Activated B cell treated with CpG ODN at 0.5 μM for 24 hours (primary cell): ENCODE results near the gene ST3GAL5. TPM values are rescaled to one million over a fixed set of nuclear protein-coding genes. Genes with fewer than 3 reads are reported as not detected.
"Not testable (repeated sequence)": the region's sequence is repeated elsewhere in the genome, so short reads cannot be mapped to it uniquely, and the experiment has no call there.

Experiments used
- ATAC-seq: fragments of 200-7000 bp; cut with Tn5 transposase; one replicate; pipeline ENCODE4 v1.10.0; 2021; ENCODE audit warnings: low read depth, mild to moderate bottlenecking, moderate library complexity
- CTCF ChIA-PET: fragments of 350-600 bp; sonication (Branson Sonifier 250); formaldehyde crosslinking; loops from one replicate; lab custom pipeline; 2021; ENCODE audit warnings: antibody characterized with exemption; lab: Charles Lee
- POLR2A ChIA-PET: fragments of 350-600 bp; sonication (Branson Sonifier 250); formaldehyde crosslinking; loops from one replicate; lab custom pipeline; 2021; ENCODE audit warnings: antibody characterized with exemption; lab: Charles Lee
- DNase-seq: peaks from one replicate; pipeline ENCODE4 v3.0.0; 2022
- H3K27ac Mint-ChIP-seq: one replicate; pipeline ENCODE4 v1.8.0; 2020; ENCODE audit warnings: mixed read lengths
- H3K27me3 Mint-ChIP-seq: one replicate; pipeline ENCODE4 v1.8.0; 2021; ENCODE audit warnings: mixed read lengths
- H3K36me3 Mint-ChIP-seq: one replicate; pipeline ENCODE4 v1.8.0; 2021; ENCODE audit warnings: low read depth, mixed read lengths
- H3K4me1 Mint-ChIP-seq: one replicate; pipeline ENCODE4 v1.8.0; 2021; ENCODE audit warnings: mixed read lengths
- H3K4me3 Mint-ChIP-seq: one replicate; pipeline ENCODE4 v1.8.0; 2020; ENCODE audit warnings: mild to moderate bottlenecking, mixed read lengths
- H3K9me3 Mint-ChIP-seq: one replicate; pipeline ENCODE4 v1.8.0; 2020; ENCODE audit warnings: mixed read lengths
- CTCF ChIP-seq: fragments of 200-600 bp; IDR thresholded peaks from one replicate; pipeline ENCODE4 v1.8.0; 2022; ENCODE audit warnings: antibody characterized with exemption, mild to moderate bottlenecking
- intact Hi-C: fragments of 100-400 bp; cut with micrococcal nuclease; formaldehyde crosslinking; loops from one replicate; pipeline ENCODE4 v1.15.1; 2024
- total RNA-seq: library from RNA; stranded (reverse); gene quantifications from 2 replicates; pipeline ENCODE4 v1.2.3, GENCODE V29; 2022

Gene ST3GAL5
- total RNA-seq, 1 donor from 2014 or later, result 70.7 TPM

- no peak overlapping the region for H3K4me3 Mint-ChIP-seq
- CTCF ChIA-PET, result interaction anchor here (1.0 kb wide), 1 partner anchor 73 kb away, joined by 4 read pairs; no protein-coding TSS in a partner anchor
- ATAC-seq, result no peak
- intact Hi-C loops, result no loop called here
- peaks cover 9% of the 10 kb centered on the region for H3K9me3 Mint-ChIP-seq
- peaks cover 8% of the 10 kb centered on the region for H3K4me1 Mint-ChIP-seq
- H3K27ac Mint-ChIP-seq, result no peak overlapping the region
- no peak for TF ChIP-seq CTCF
- peaks cover 4% of the 10 kb centered on the region for H3K36me3 Mint-ChIP-seq
- H3K27me3 Mint-ChIP-seq, result no peaks in the 10 kb centered on the region
- POLR2A ChIA-PET, result no interaction called here
- DNase-seq, result no peak
These were observed 12.4 kb upstream of the ST3GAL5 start for GRCh38 chr2:85901155-85901554.

GRCh38 chr2:85900366-85900765 lies 11.6 kb upstream of the ST3GAL5 start:
- Mint-ChIP-seq H3K27me3 (no peaks in the 10 kb centered on the region), H3K4me1 (peaks cover 8% of the 10 kb centered on the region), H3K36me3 (peaks cover 4% of the 10 kb centered on the region), H3K27ac (no peak overlapping the region), H3K4me3 (no peak overlapping the region), H3K9me3 (peaks cover 9% of the 10 kb centered on the region)
- ATAC-seq (no peak), DNase-seq (no peak)
- ChIA-PET CTCF (no interaction called here), POLR2A (no interaction called here)
- intact Hi-C loops, result no loop called here
- no peak for TF ChIP-seq CTCF

- no peak overlapping the region for H3K4me3 Mint-ChIP-seq
- H3K27ac Mint-ChIP-seq, result no peak overlapping the region
- no peak for DNase-seq
- TF ChIP-seq CTCF, result no peak
- H3K27me3 Mint-ChIP-seq, result no peaks in the 10 kb centered on the region
- POLR2A ChIA-PET, result no interaction called here
- peaks cover 12% of the 10 kb centered on the region for H3K9me3 Mint-ChIP-seq
- CTCF ChIA-PET, result interaction anchor here (1.4 kb wide), 1 partner anchor 72 kb away, joined by 3 read pairs; no protein-coding TSS in a partner anchor
- H3K36me3 Mint-ChIP-seq, result peaks cover 7% of the 10 kb centered on the region
- H3K4me1 Mint-ChIP-seq, result peaks cover 11% of the 10 kb centered on the region
- no peak for ATAC-seq
- intact Hi-C loops, result no loop called here
These were observed 11.1 kb upstream of the ST3GAL5 start for GRCh38 chr2:85899849-85900248.

GRCh38 chr2:85899284-85899683 lies 10.5 kb upstream of the ST3GAL5 start:
- ChIA-PET POLR2A (no interaction called here), CTCF (interaction anchor here (0.7 to 1.4 kb wide), 2 partner anchors 72 to 181 kb away, joined by 3 read pairs; no protein-coding TSS in a partner anchor)
- Mint-ChIP-seq H3K27me3 (no peaks in the 10 kb centered on the region), H3K9me3 (peaks cover 16% of the 10 kb centered on the region), H3K4me3 (no peak overlapping the region), H3K27ac (no peak overlapping the region), H3K4me1 (peaks cover 16% of the 10 kb centered on the region), H3K36me3 (peaks cover 7% of the 10 kb centered on the region)
- intact Hi-C loops, result no loop called here
- ATAC-seq, result no peak
- no peak for TF ChIP-seq CTCF
- no peak for DNase-seq

- H3K4me3 Mint-ChIP-seq, result no peak overlapping the region
- H3K9me3 Mint-ChIP-seq, result peaks cover 16% of the 10 kb centered on the region
- ChIA-PET POLR2A (no interaction called here), CTCF (interaction anchor here (0.7 to 1.4 kb wide), 2 partner anchors 71 to 181 kb away, joined by 3 read pairs; no protein-coding TSS in a partner anchor)
- DNase-seq (no peak), ATAC-seq (no peak)
- TF ChIP-seq CTCF, result no peak
- H3K36me3 Mint-ChIP-seq, result peaks cover 8% of the 10 kb centered on the region
- no peak overlapping the region for H3K27ac Mint-ChIP-seq
- intact Hi-C loops, result no loop called here
- H3K4me1 Mint-ChIP-seq, result peaks cover 20% of the 10 kb centered on the region
- no peaks in the 10 kb centered on the region for H3K27me3 Mint-ChIP-seq
These were observed 10.1 kb upstream of the ST3GAL5 start for GRCh38 chr2:85898881-85899280.

- POLR2A ChIA-PET, DNase-seq, H3K27me3 Mint-ChIP-seq, H3K4me3 Mint-ChIP-seq, intact Hi-C loops: not testable (repeated sequence)
- Mint-ChIP-seq H3K9me3 (peaks cover 16% of the 10 kb centered on the region), H3K36me3 (peaks cover 10% of the 10 kb centered on the region), H3K4me1 (peaks cover 43% of the 10 kb centered on the region), H3K27ac (peak overlapping the region; percentile 66)
- peak; percentile 56 for ATAC-seq
- CTCF ChIA-PET, result interaction anchor here (1.7 kb wide), 1 partner anchor 68 kb away, joined by 8 read pairs; no protein-coding TSS in a partner anchor
These were observed 5.9 kb upstream of the ST3GAL5 start for GRCh38 chr2:85894554-85895278.
